Activated CD4-positive, alpha-beta T cell treated with anti-CD3 and anti-CD28 coated beads, Interleukin-2, amount 50 U/mL, for 1 hour (primary cell): ENCODE measurements around the gene HSP90AA1.
"Not testable (repeated sequence)": the region's sequence is repeated elsewhere in the genome, so short reads cannot be mapped to it uniquely, and the experiment has no call there.

Experiments
- DNase-seq: peaks from one replicate; pipeline ENCODE4 v3.0.0-alpha.2; 2020

The HSP90AA1 gene

GRCh38 chr14:102086972-102087761 is at the start of gene HSP90AA1:
HSP90AA1 (minus strand) TSS chr14:102087044; CDS start chr14:102086378, 666 bp downstream.
- peak; percentile 94 for DNase-seq

- DNase-seq, result not testable (repeated sequence)
Observed at GRCh38 chr14:102135456-102135855, 48.6 kb upstream of the HSP90AA1 start.

- not testable (repeated sequence) for DNase-seq
Observed at GRCh38 chr14:102134719-102135118, 47.9 kb upstream of the HSP90AA1 start.

GRCh38 chr14:102134021-102134420 is 47.2 kb upstream of the HSP90AA1 start:
- not testable (repeated sequence) for DNase-seq

- no peak for DNase-seq
Observed at GRCh38 chr14:102131741-102132140, 44.9 kb upstream of the HSP90AA1 start.

- no peak for DNase-seq
Observed at GRCh38 chr14:102126807-102127455, 40.1 kb upstream of the HSP90AA1 start.

GRCh38 chr14:102125546-102125945 is 38.7 kb upstream of the HSP90AA1 start:
- DNase-seq, result no peak

GRCh38 chr14:102124419-102124818 is 37.6 kb upstream of the HSP90AA1 start:
- DNase-seq, result no peak

- DNase-seq, result no peak
Observed at GRCh38 chr14:102121567-102121966, 34.7 kb upstream of the HSP90AA1 start.

- no peak for DNase-seq
Observed at GRCh38 chr14:102120888-102121287, 34.0 kb upstream of the HSP90AA1 start.

GRCh38 chr14:102117852-102118251 is 31.0 kb upstream of the HSP90AA1 start:
- DNase-seq, result no peak

GRCh38 chr14:102116361-102117180 is 29.7 kb upstream of the HSP90AA1 start:
- no peak for DNase-seq

- no peak for DNase-seq
Observed at GRCh38 chr14:102111101-102111500, 24.3 kb upstream of the HSP90AA1 start.

GRCh38 chr14:102109332-102109731 is 22.5 kb upstream of the HSP90AA1 start:
- DNase-seq, result not testable (repeated sequence)

GRCh38 chr14:102105369-102105768 is 18.5 kb upstream of the HSP90AA1 start:
- DNase-seq, result no peak

GRCh38 chr14:102103062-102103695 is 16.3 kb upstream of the HSP90AA1 start:
- no peak for DNase-seq

- no peak for DNase-seq
Observed at GRCh38 chr14:102097441-102098135, 10.7 kb upstream of the HSP90AA1 start.

- DNase-seq, result peak; percentile 71
Observed at GRCh38 chr14:102096569-102097188, 9.8 kb upstream of the HSP90AA1 start.

GRCh38 chr14:102095871-102096568 is 9.2 kb upstream of the HSP90AA1 start:
- no peak for DNase-seq

- DNase-seq, result no peak
Observed at GRCh38 chr14:102095231-102095870, 8.5 kb upstream of the HSP90AA1 start.

GRCh38 chr14:102094101-102094500 is 7.3 kb upstream of the HSP90AA1 start:
- DNase-seq, result no peak
